Mesenchymal stem cell (in vitro differentiated cells and primary cell): Measurements from ENCODE around the gene NAA80.

Experiments used
- DNase-seq: peaks from one replicate; pipeline ENCODE4 v3.0.0-alpha.2; 2013
- H2AFZ ChIP-seq: one replicate; pipeline ENCODE4 v1.6.1; 2013; ENCODE audit warnings: low read depth, mild to moderate bottlenecking, control low read depth, inconsistent platforms, low read length, moderate library complexity
- H2AK5ac ChIP-seq: 2 replicates; pipeline ENCODE4 v1.6.1; 2013; ENCODE audit warnings: low read length, moderate library complexity, mild to moderate bottlenecking, inconsistent platforms; ENCODE audit not compliant: severe bottlenecking
- H2BK120ac ChIP-seq: one replicate; pipeline ENCODE4 v1.6.1; 2013; ENCODE audit warnings: low read depth, mild to moderate bottlenecking, inconsistent platforms, low read length, moderate library complexity
- H2BK12ac ChIP-seq, 2 experiments: one replicate each; pipeline ENCODE4 v1.6.1; 2013; ENCODE audit warnings: inconsistent platforms in 2 of 2, low read length in 2 of 2, mild to moderate bottlenecking in 2 of 2, moderate library complexity in 2 of 2, control low read depth in 1 of 2
- H2BK15ac ChIP-seq: one replicate; pipeline ENCODE4 v1.6.1; 2013; ENCODE audit warnings: mild to moderate bottlenecking, low read depth, inconsistent platforms; ENCODE audit not compliant: poor library complexity, severe bottlenecking
- H2BK5ac ChIP-seq: 2 replicates; pipeline ENCODE4 v1.6.1; 2013; ENCODE audit warnings: low read depth, mild to moderate bottlenecking, low read length, control low read depth, inconsistent platforms; ENCODE audit not compliant: poor library complexity, severe bottlenecking
- H3K14ac ChIP-seq, 2 experiments: one replicate each; pipeline ENCODE4 v1.6.1; 2013; ENCODE audit warnings: inconsistent platforms in 2 of 2, low read length in 2 of 2, control low read depth in 1 of 2, mild to moderate bottlenecking in 1 of 2, moderate library complexity in 1 of 2
- H3K18ac ChIP-seq, 2 experiments: one replicate each; pipeline ENCODE4 v1.6.1; 2013; ENCODE audit warnings: inconsistent platforms in 2 of 2, low read length in 2 of 2, control low read depth in 1 of 2, low read depth in 1 of 2, mild to moderate bottlenecking in 1 of 2
- H3K23ac ChIP-seq, 2 experiments: one replicate each; pipeline ENCODE4 v1.6.1; 2013; ENCODE audit warnings: inconsistent platforms in 2 of 2, low read length in 2 of 2, mild to moderate bottlenecking in 2 of 2, moderate library complexity in 2 of 2, control low read depth in 1 of 2
- H3K27ac ChIP-seq: 2 replicates; pipeline ENCODE4 v1.5.1; 2013; ENCODE audit warnings: mild to moderate bottlenecking, moderate library complexity, low read length, control low read depth, inconsistent platforms; ENCODE audit not compliant: poor library complexity, severe bottlenecking
- H3K27me3 ChIP-seq, 2 experiments: 2 replicates each; pipeline versions ENCODE4 v1.6.1 to v1.7.0; 2013; ENCODE audit warnings: low read length in 2 of 2, mild to moderate bottlenecking in 2 of 2, moderate library complexity in 2 of 2, control low read depth in 1 of 2, inconsistent platforms in 1 of 2; ENCODE audit not compliant: control insufficient read depth in 1 of 2, insufficient read depth in 1 of 2
- H3K36me3 ChIP-seq, 2 experiments: 2 replicates each; pipeline versions ENCODE4 v1.6.1 to v1.7.0; 2013; ENCODE audit warnings: low read length in 2 of 2, control low read depth in 1 of 2, inconsistent platforms in 1 of 2, low read depth in 1 of 2, mild to moderate bottlenecking in 1 of 2; ENCODE audit not compliant: insufficient read depth in 2 of 2, control insufficient read depth in 1 of 2
- H3K4ac ChIP-seq, 2 experiments: one replicate each; pipeline ENCODE4 v1.6.1; 2013; ENCODE audit warnings: inconsistent platforms in 2 of 2, low read length in 2 of 2, mild to moderate bottlenecking in 2 of 2, moderate library complexity in 2 of 2, control low read depth in 1 of 2, low read depth in 1 of 2
- H3K4me1 ChIP-seq: 2 replicates; pipeline ENCODE4 v1.6.1; 2013; ENCODE audit warnings: low read depth, low read length, control low read depth; ENCODE audit not compliant: control insufficient read depth, insufficient read depth
- H3K4me2 ChIP-seq: 2 replicates; pipeline ENCODE4 v1.6.1; 2013; ENCODE audit warnings: low read length, mild to moderate bottlenecking, inconsistent platforms; ENCODE audit not compliant: poor library complexity, severe bottlenecking
- H3K4me3 ChIP-seq, 2 experiments: 2 replicates each; pipeline versions ENCODE4 v1.5.1 to v1.7.0; 2013; ENCODE audit warnings: low read length in 2 of 2, mild to moderate bottlenecking in 2 of 2, control low read depth in 1 of 2, low read depth in 1 of 2; ENCODE audit not compliant: insufficient read depth in 1 of 2
- H3K79me1 ChIP-seq: replicated peaks from 2 replicates; pipeline ENCODE4 v1.6.1; 2013; ENCODE audit warnings: mild to moderate bottlenecking, control low read depth, low read length, inconsistent platforms; ENCODE audit not compliant: poor library complexity, severe bottlenecking
- H3K9ac ChIP-seq: 2 replicates; pipeline ENCODE4 v1.7.0; 2013; ENCODE audit warnings: mild to moderate bottlenecking, low read length, moderate library complexity
- H3K9me3 ChIP-seq: 2 replicates; pipeline ENCODE4 v1.7.0; 2013; ENCODE audit warnings: mild to moderate bottlenecking, low read length; ENCODE audit not compliant: control insufficient read depth
- H4K8ac ChIP-seq: one replicate; pipeline ENCODE4 v1.6.1; 2013; ENCODE audit warnings: inconsistent platforms, mild to moderate bottlenecking, low read length, moderate library complexity
- H4K91ac ChIP-seq: one replicate; pipeline ENCODE4 v1.6.1; 2013; ENCODE audit warnings: mild to moderate bottlenecking, low read length, inconsistent platforms
- WGBS: methylation state at CpG from one replicate; pipeline ENCODE4 v1.1.7; 2013; ENCODE audit warnings: mixed read lengths; 5-methylcytosine and 5-hydroxymethylcytosine counted together

Gene NAA80

GRCh38 chr3:50258979-50259378 lies 40.2 kb downstream of the NAA80 start:
- no peak overlapping the region for H3K14ac ChIP-seq
- H3K79me1 ChIP-seq: peaks cover 21% of the 10 kb centered on the region
- no peak overlapping the region for H2AFZ ChIP-seq
- H3K4me1 ChIP-seq: peaks cover 53% of the 10 kb centered on the region
- H3K18ac ChIP-seq: no peak overlapping the region
- H3K4ac ChIP-seq: no peak overlapping the region
- H3K9me3 ChIP-seq: no peaks in the 10 kb centered on the region
- DNase-seq: no peak
- WGBS: 90% methylated on average over 16 of the region's 16 CpGs
- H3K36me3 ChIP-seq: peaks cover 52 to 56% of the 10 kb centered on the region in 2 experiments
- H3K9ac ChIP-seq: peak overlapping the region; percentile 91
- H2AK5ac ChIP-seq: peak overlapping the region; percentile 50
- H2BK5ac ChIP-seq: no peak overlapping the region
- no peak overlapping the region for H3K4me2 ChIP-seq
- no peak overlapping the region for H3K23ac ChIP-seq
- no peak overlapping the region for H2BK120ac ChIP-seq
- no peak overlapping the region for H3K27ac ChIP-seq
- no peak overlapping the region for H4K91ac ChIP-seq
- H3K4me3 ChIP-seq: no peak overlapping the region
- H2BK15ac ChIP-seq: no peak overlapping the region
- no peaks in the 10 kb centered on the region for H3K27me3 ChIP-seq
- no peak overlapping the region for H2BK12ac ChIP-seq
- no peak overlapping the region for H4K8ac ChIP-seq

- no peak overlapping the region for H3K4me2 ChIP-seq
- H3K14ac ChIP-seq: no peak overlapping the region
- no peak overlapping the region for H3K4ac ChIP-seq
- no peak for DNase-seq
- H4K8ac ChIP-seq: no peak overlapping the region
- no peak overlapping the region for H2AFZ ChIP-seq
- no peak overlapping the region for H3K18ac ChIP-seq
- no peak overlapping the region for H3K4me3 ChIP-seq
- H3K27me3 ChIP-seq: no peaks in the 10 kb centered on the region
- peaks cover 58 to 64% of the 10 kb centered on the region in 2 experiments for H3K36me3 ChIP-seq
- no peak overlapping the region for H3K9ac ChIP-seq
- no peak overlapping the region for H2BK12ac ChIP-seq
- H2BK15ac ChIP-seq: peak overlapping the region; percentile 9
- peaks cover 50% of the 10 kb centered on the region for H3K4me1 ChIP-seq
- WGBS: 96% methylated on average over 15 of the region's 17 CpGs
- H2BK5ac ChIP-seq: no peak overlapping the region
- no peaks in the 10 kb centered on the region for H3K9me3 ChIP-seq
- H2AK5ac ChIP-seq: no peak overlapping the region
- H3K27ac ChIP-seq: no peak overlapping the region
- H4K91ac ChIP-seq: no peak overlapping the region
- no peak overlapping the region for H2BK120ac ChIP-seq
- no peak overlapping the region for H3K23ac ChIP-seq
- peaks cover 19% of the 10 kb centered on the region for H3K79me1 ChIP-seq
Observed at GRCh38 chr3:50258029-50258680, 41.0 kb downstream of the NAA80 start.

GRCh38 chr3:50256978-50257890 lies 42.0 kb downstream of the NAA80 start:
- Histone ChIP-seq H3K18ac (no peak overlapping the region), H3K27ac (no peak overlapping the region), H2AK5ac (no peak overlapping the region), H3K79me1 (peaks cover 19% of the 10 kb centered on the region), H3K27me3 (no peaks in the 10 kb centered on the region), H3K9me3 (no peaks in the 10 kb centered on the region), H3K36me3 (peaks cover 66 to 73% of the 10 kb centered on the region in 2 experiments), H4K8ac (no peak overlapping the region), H2BK12ac (no peak overlapping the region), H4K91ac (no peak overlapping the region), H3K4me3 (no peak overlapping the region), H3K4me1 (peaks cover 49% of the 10 kb centered on the region), H3K4me2 (no peak overlapping the region), H2AFZ (no peak overlapping the region), H3K4ac (no peak overlapping the region), H2BK5ac (no peak overlapping the region), H2BK15ac (no peak overlapping the region), H3K23ac (no peak overlapping the region), H3K14ac (no peak overlapping the region), H3K9ac (no peak overlapping the region), H2BK120ac (no peak overlapping the region)
- 93% methylated on average over 20 of the region's 20 CpGs for WGBS
- no peak for DNase-seq

- no peak overlapping the region for H2AFZ ChIP-seq
- H4K8ac ChIP-seq: no peak overlapping the region
- H2BK5ac ChIP-seq: no peak overlapping the region
- no peak overlapping the region for H3K4me2 ChIP-seq
- WGBS: 93% methylated on average over 9 of the region's 9 CpGs
- peak overlapping the region; percentile 38 for H3K9ac ChIP-seq
- no peak overlapping the region for H4K91ac ChIP-seq
- H2BK12ac ChIP-seq: no peak overlapping the region
- H3K36me3 ChIP-seq: peaks cover 80 to 90% of the 10 kb centered on the region in 2 experiments
- H3K79me1 ChIP-seq: peaks cover 17% of the 10 kb centered on the region
- H3K23ac ChIP-seq: no peak overlapping the region
- H3K18ac ChIP-seq: no peak overlapping the region
- H2BK15ac ChIP-seq: no peak overlapping the region
- H3K4me3 ChIP-seq: no peak overlapping the region
- peak overlapping the region; percentile 27 for H2AK5ac ChIP-seq
- DNase-seq: no peak
- H3K4me1 ChIP-seq: peaks cover 48% of the 10 kb centered on the region
- H2BK120ac ChIP-seq: no peak overlapping the region
- no peaks in the 10 kb centered on the region for H3K27me3 ChIP-seq
- no peak overlapping the region for H3K4ac ChIP-seq
- H3K9me3 ChIP-seq: no peaks in the 10 kb centered on the region
- H3K27ac ChIP-seq: peak overlapping the region; percentile 36
- no peak overlapping the region for H3K14ac ChIP-seq
Observed at GRCh38 chr3:50255251-50255615, 44.0 kb downstream of the NAA80 start.
